DND-41 (cell line): ENCODE measurements around the gene KCNMA1.

ENCODE experiments used
- CTCF ChIP-seq: IDR thresholded peaks from 2 replicates; pipeline ENCODE4 v1.5.1; 2012; ENCODE audit warnings: borderline replicate concordance, low read length, moderate library complexity, mild to moderate bottlenecking; ENCODE audit not compliant: poor library complexity, severe bottlenecking; ENCODE audit errors: extremely low read depth
- EZH2 ChIP-seq: IDR thresholded peaks from 3 replicates; pipeline ENCODE4 v1.6.1; 2012; ENCODE audit warnings: borderline replicate concordance, low read depth, mild to moderate bottlenecking, moderate library complexity, low read length, inconsistent platforms; ENCODE audit not compliant: severe bottlenecking

- no peak for TF ChIP-seq CTCF
- TF ChIP-seq EZH2: no peak
Observed at GRCh38 chr10:76911184-76911583, 726.4 kb downstream of the KCNMA1 start.
